K562 (cell line): ENCODE measurements around the gene TICRR. TPM values are rescaled to one million over a fixed set of nuclear protein-coding genes. Genes with fewer than 3 reads are reported as not detected.

Experiments
- ATAC-seq: fragments of 200-7000 bp; cut with Tn5 transposase; 3 replicates; pipeline ENCODE4 v1.9.1; 2020; ENCODE audit warnings: moderate library complexity
- BruUV-seq: library from RNA; stranded (reverse); fragments of 400-500 nt; replicated peaks from 2 replicates; lab custom pipeline; 2021; lab: Mats Ljungman, UMichigan
- CTCF ChIA-PET: fragments of 300-600 bp; formaldehyde crosslinking; extraction: SDS; loops from one replicate; lab custom pipeline; 2021; ENCODE audit warnings: low intra/inter-chr PET ratio; lab: Yijun Ruan, JAX
- POLR2A ChIA-PET: fragments of 300-600, 350-650 bp; sonication (Branson Sonifier 250); formaldehyde crosslinking; extraction: SDS; loops from one replicate; lab custom pipeline; 2021; ENCODE audit warnings: antibody characterized with exemption, inconsistent platforms; lab: Yijun Ruan, JAX
- DNase-seq, 4 experiments: peaks; one replicate each; pipeline versions ENCODE4 v3.0.0 to v3.0.0-alpha.2; 2011 to 2018; ENCODE audit warnings: low spot score in 3 of 4, mixed read lengths in 3 of 4; ENCODE audit errors: extremely low read depth in 1 of 4
- FAIRE-seq: peaks from 2 replicates; lab custom pipeline; 2011; peaks lifted over from hg19 to GRCh38; lab: Jason Lieb, UNC
- H2AFZ ChIP-seq: 2 replicates; pipeline ENCODE4 v1.6.0; 2011; ENCODE audit warnings: low read depth, low read length, control low read depth, inconsistent platforms
- H3K27ac ChIP-seq: fragments of 200-600 bp; 3 replicates; pipeline ENCODE4 v1.8.0; 2011; ENCODE audit warnings: low read depth, mild to moderate bottlenecking, control low read depth, inconsistent platforms, low read length, moderate library complexity, mixed read lengths; ENCODE audit errors: extremely low read depth
- H3K27me3 ChIP-seq, 2 experiments: fragments of 300-600 bp in 1 of 2; 2 replicates in 1 of 2; 3 replicates in 1 of 2; pipeline versions ENCODE4 v1.6.0 to v1.8.0; 2011; ENCODE audit warnings: inconsistent platforms in 2 of 2, low read length in 2 of 2, mild to moderate bottlenecking in 1 of 2, mixed read lengths in 1 of 2, moderate library complexity in 1 of 2; ENCODE audit not compliant: control insufficient read depth in 2 of 2, insufficient read depth in 2 of 2
- H3K36me3 ChIP-seq: fragments of 300-600 bp; 3 replicates; pipeline ENCODE4 v1.8.0; 2011; ENCODE audit warnings: mild to moderate bottlenecking, low read length, inconsistent platforms; ENCODE audit not compliant: control insufficient read depth, insufficient read depth
- H3K4me1 ChIP-seq, 2 experiments: fragments of 200-600 bp in 1 of 2; replicated peaks in 1 of 2; 2 replicates in 1 of 2; 3 replicates in 1 of 2; pipeline versions ENCODE4 v1.5.1 to v1.8.0; 2011; ENCODE audit warnings: inconsistent platforms in 2 of 2, low read length in 2 of 2, mild to moderate bottlenecking in 1 of 2, mixed read lengths in 1 of 2, moderate library complexity in 1 of 2; ENCODE audit not compliant: control insufficient read depth in 2 of 2, insufficient read depth in 2 of 2
- H3K4me2 ChIP-seq: 2 replicates; pipeline ENCODE4 v1.6.1; 2011; ENCODE audit warnings: low read length, control low read depth, inconsistent platforms, mixed read lengths; ENCODE audit not compliant: insufficient read depth
- H3K4me3 ChIP-seq: fragments of 200-600 bp; sonication (generic), shearing (Covaris generic); 2 replicates; pipeline ENCODE4 v1.5.1; 2016; ENCODE audit warnings: control low read depth, inconsistent platforms
- H3K79me2 ChIP-seq: fragments of 200-600 bp; 3 replicates; pipeline ENCODE4 v1.8.0; 2011; ENCODE audit warnings: low read length, inconsistent platforms; ENCODE audit not compliant: control insufficient read depth, insufficient read depth
- H3K9ac ChIP-seq, 2 experiments: 2 replicates each; pipeline versions ENCODE4 v1.6.0 to v1.6.1; 2011; ENCODE audit warnings: low read depth in 2 of 2, low read length in 2 of 2, control low read depth in 1 of 2, inconsistent platforms in 1 of 2, mild to moderate bottlenecking in 1 of 2, mixed read lengths in 1 of 2; ENCODE audit not compliant: insufficient read depth in 1 of 2
- H3K9me1 ChIP-seq: one replicate; pipeline ENCODE4 v1.6.0; 2011; ENCODE audit warnings: inconsistent platforms, mild to moderate bottlenecking, low read length, moderate library complexity; ENCODE audit not compliant: control insufficient read depth, insufficient read depth
- H3K9me3 ChIP-seq: replicated peaks from 2 replicates; pipeline ENCODE4 v1.5.1; 2011; ENCODE audit warnings: low read depth, low read length, inconsistent platforms; ENCODE audit not compliant: control insufficient read depth, insufficient read depth
- H4K20me1 ChIP-seq: replicated peaks from 2 replicates; pipeline ENCODE4 v1.6.1; 2011; ENCODE audit warnings: low read length, inconsistent platforms, mixed read lengths; ENCODE audit not compliant: control insufficient read depth, insufficient read depth
- CEBPB ChIP-seq: fragments of 450-650 bp; IDR thresholded peaks from 2 replicates; pipeline ENCODE4 v1.6.1; 2016; ENCODE audit warnings: missing genetic modification characterization, missing compliant biosample characterization
- EP300 ChIP-seq: IDR thresholded peaks from 2 replicates; pipeline ENCODE4 v1.6.1; 2012; ENCODE audit warnings: low read length, improper control_type of control experiment
- EP400 ChIP-seq: fragments of 450-650 bp; IDR thresholded peaks from 2 replicates; pipeline ENCODE4 v1.6.1; 2017; ENCODE audit warnings: antibody characterized with exemption, mild to moderate bottlenecking, moderate library complexity
- NR3C1 ChIP-seq: sonication (generic); formaldehyde crosslinking; IDR thresholded peaks from 2 replicates; pipeline ENCODE4 v1.8.1; 2022; ENCODE audit warnings: missing genetic modification reagents
- POLR2B ChIP-seq: fragments of 450-650 bp; IDR thresholded peaks from 2 replicates; pipeline ENCODE4 v1.6.1; 2018; ENCODE audit warnings: low read depth; ENCODE audit not compliant: partially characterized antibody
- POLR2H ChIP-seq: IDR thresholded peaks from 2 replicates; pipeline ENCODE4 v1.6.1; 2016; ENCODE audit warnings: missing genetic modification characterization, low read depth, mild to moderate bottlenecking, control low read depth, missing compliant biosample characterization, moderate library complexity
- RBM22 ChIP-seq: fragments of 200-400 bp; formaldehyde crosslinking; IDR thresholded peaks from 2 replicates; pipeline ENCODE4 v1.6.1; 2018; ENCODE audit warnings: low read length, low read depth; ENCODE audit not compliant: poor library complexity, severe bottlenecking
- SAFB2 ChIP-seq: fragments of 200-400 bp; formaldehyde crosslinking; IDR thresholded peaks from 2 replicates; pipeline ENCODE4 v1.6.1; 2018; ENCODE audit warnings: borderline replicate concordance, low read length, low read depth, moderate library complexity; ENCODE audit not compliant: severe bottlenecking
- SIRT6 ChIP-seq: IDR thresholded peaks from one replicate; pipeline ENCODE4 v1.6.1; 2012; ENCODE audit warnings: low read depth, mild to moderate bottlenecking, control low read depth, inconsistent platforms, low read length, moderate library complexity
- SRSF3 ChIP-seq: fragments of 200-400 bp; formaldehyde crosslinking; IDR thresholded peaks from 2 replicates; pipeline ENCODE4 v1.6.1; 2016; ENCODE audit warnings: mild to moderate bottlenecking, low read length, moderate library complexity; ENCODE audit not compliant: insufficient read depth
- TBP ChIP-seq: optimal IDR thresholded peaks from 2 replicates; pipeline ENCODE3; 2011; ENCODE audit warnings: low read depth, low read length, improper control_type of control experiment
- TCF7L2 ChIP-seq: fragments of 150-350 bp; IDR thresholded peaks from 2 replicates; pipeline ENCODE4 v1.6.1; 2016; ENCODE audit warnings: low read depth, mild to moderate bottlenecking, low read length, moderate library complexity
- U2AF2 ChIP-seq: fragments of 200-400 bp; formaldehyde crosslinking; optimal IDR thresholded peaks from 2 replicates; pipeline ENCODE3; 2017; ENCODE audit warnings: low read depth, mild to moderate bottlenecking, low read length
- ZNF143 ChIP-seq: sonication (generic); formaldehyde crosslinking; IDR thresholded peaks from 2 replicates; pipeline ENCODE4 v1.9.0; 2022; ENCODE audit warnings: mild to moderate bottlenecking, missing genetic modification reagents
- ZNF77 ChIP-seq: fragments of 250-450 bp; sonication (Bioruptor Pico); IDR thresholded peaks from 2 replicates; pipeline ENCODE4 v1.5.0; 2020
- WGBS: fragments of 100-300 bp; shearing (Covaris generic); methylation state at CpG from one replicate; pipeline ENCODE4 v1.1.6; 2016; ENCODE audit warnings: low coverage, mixed read lengths; ENCODE audit not compliant: insufficient coverage; ENCODE audit errors: missing lambda C conversion rate; 5-methylcytosine and 5-hydroxymethylcytosine counted together
- in situ Hi-C: fragments of 300-500 bp; cut with MboI; formaldehyde crosslinking; loops from 4 replicates; pipeline ENCODE4 v1.15.0; 2018; ENCODE audit warnings: inconsistent platforms, mixed read lengths
- intact Hi-C: fragments of 100-400 bp; cut with micrococcal nuclease; formaldehyde crosslinking; loops from 2 replicates; pipeline ENCODE4 v1.14.2; 2022
- polyA plus RNA-seq, 8 experiments: library from polyadenylated mRNA; depleted of rRNA in 4 of 8; stranded (reverse) in 5 of 8; unstranded in 3 of 8; fragments of >200 nt; fragmentation: Nextera tagmentation in 2 of 8; fragmentation: Illumina TruSeq in 1 of 8; extraction: Ambion mirVana in 2 of 8; extraction: Trizol in 1 of 8; gene quantifications; 2 replicates each; pipeline versions ENCODE4 v1.2.1 to v1.2.3, GENCODE V29; 2011 to 2014; ENCODE audit warnings: inconsistent platforms in 1 of 8, missing spikeins in 1 of 8
- total RNA-seq, 7 experiments: library from RNA; depleted of rRNA in 6 of 7; stranded (reverse); fragments of >200 nt in 6 of 7; fragmentation: Illumina TruSeq in 2 of 7; extraction: Trizol in 2 of 7; gene quantifications; 2 replicates each; pipeline versions ENCODE4 v1.2.1 to v1.2.3, GENCODE V29; 2011 to 2021; ENCODE audit warnings: low replicate concordance in 1 of 7
- TF ChIP-seq, protein P1 (sequence below): conservative IDR thresholded peaks from 2 replicates; pipeline ENCODE4 v1.6.1; 2011; ENCODE audit warnings: low read depth, mild to moderate bottlenecking, low read length; ENCODE audit not compliant: control insufficient read depth

Gene TICRR
- total and polyA plus RNA-seq, 9 of the 15 experiments (the other 6 are each of a cell fraction or from before 2014, with no cell fraction given) = 0.84 to 22.9 (median 13.7) TPM

- H3K27me3 ChIP-seq = peaks cover 14 to 69% of the 10 kb centered on the region in 2 experiments
- FAIRE-seq (no peak), DNase-seq (no peak), ATAC-seq (no peak)
- H3K4me2 ChIP-seq = no peak overlapping the region
- no peaks in the 10 kb centered on the region for H3K36me3 ChIP-seq
- H3K9me1 ChIP-seq = no peaks in the 10 kb centered on the region
- H3K9me3 ChIP-seq = no peaks in the 10 kb centered on the region
- no peak for TF ChIP-seq EP400
- in situ Hi-C loops (no loop called here), intact Hi-C loops (no loop called here)
- H3K4me3 ChIP-seq = no peak overlapping the region
- H3K4me1 ChIP-seq = peaks cover 0 to 18% of the 10 kb centered on the region in 2 experiments; a peak in 3 of 5 replicates
- H4K20me1 ChIP-seq = peaks cover 2% of the 10 kb centered on the region; the same call in 1 of the 2 replicates
- ChIA-PET POLR2A (interaction anchor here (0.6 kb wide), 1 partner anchor 70 kb away, joined by 3 read pairs; no protein-coding TSS in a partner anchor), CTCF (interaction anchor here (0.6 kb wide), 1 partner anchor 213 kb away, joined by 4 read pairs; no protein-coding TSS in a partner anchor)
- no peak overlapping the region for H3K27ac ChIP-seq
- peak overlapping the region in 1 of 2 experiments; percentile 55; a peak in 1 of 4 replicates for H3K9ac ChIP-seq
- WGBS = 4% methylated on average over 5 of the region's 12 CpGs
- H2AFZ ChIP-seq = no peak overlapping the region
- H3K79me2 ChIP-seq = no peaks in the 10 kb centered on the region
- no TSS peak for BruUV-seq
These were observed 95.8 kb downstream of the TICRR start for GRCh38 chr15:89670971-89671560.

DNA sequence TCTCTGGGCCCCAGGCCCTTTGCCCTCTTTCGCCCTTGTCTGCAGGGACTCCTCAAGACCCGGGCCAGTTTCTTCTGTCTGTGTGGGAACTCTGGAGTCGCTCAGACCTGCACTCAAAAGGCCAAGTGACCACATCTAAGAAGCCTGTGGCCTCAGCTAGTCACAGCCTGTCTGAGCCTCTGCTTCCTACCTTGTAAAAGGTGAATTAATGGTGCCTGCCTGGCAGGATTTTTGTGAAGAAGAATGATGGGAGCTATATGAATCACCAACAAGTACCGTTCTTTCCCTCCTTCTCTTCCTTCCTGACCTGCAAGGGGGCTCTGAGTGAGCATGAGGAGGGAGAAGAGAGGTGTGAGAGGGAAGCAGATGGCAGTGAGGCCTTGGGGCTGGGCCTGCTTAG lies 96.4 kb downstream of the TICRR start:
- intact Hi-C loops (no loop called here), in situ Hi-C loops (no loop called here)
- H3K9ac ChIP-seq = no peak overlapping the region
- H3K9me3 ChIP-seq = no peaks in the 10 kb centered on the region
- ChIA-PET CTCF (no interaction called here), POLR2A (interaction anchor here (0.6 kb wide), 1 partner anchor 70 kb away, joined by 3 read pairs; no protein-coding TSS in a partner anchor)
- no peak overlapping the region for H2AFZ ChIP-seq
- no peaks in the 10 kb centered on the region for H3K79me2 ChIP-seq
- ATAC-seq (no peak), DNase-seq (no peak), FAIRE-seq (no peak)
- no peaks in the 10 kb centered on the region for H3K36me3 ChIP-seq
- peaks cover 2% of the 10 kb centered on the region; the same call in 1 of the 2 replicates for H4K20me1 ChIP-seq
- H3K9me1 ChIP-seq = no peaks in the 10 kb centered on the region
- H3K27me3 ChIP-seq = peaks cover 16 to 64% of the 10 kb centered on the region in 2 experiments
- H3K4me2 ChIP-seq = no peak overlapping the region
- no peak overlapping the region for H3K4me3 ChIP-seq
- no peak overlapping the region for H3K27ac ChIP-seq
- BruUV-seq = no TSS peak
- peaks cover 0 to 18% of the 10 kb centered on the region in 2 experiments; a peak in 3 of 5 replicates for H3K4me1 ChIP-seq
- 2% methylated on average over 4 of the region's 4 CpGs for WGBS
- no peak for TF ChIP-seq ZNF77 (CRISPR knock-in tag)
- TF ChIP-seq NR3C1 = no peak
- no peak for TF ChIP-seq SIRT6
- TF ChIP-seq RBM22 = no peak
- no peak for TF ChIP-seq POLR2H (tag)
- TF ChIP-seq TBP = no peak
- no peak for TF ChIP-seq TCF7L2
- no peak for TF ChIP-seq ZNF143 (CRISPR knock-in tag)
- TF ChIP-seq U2AF2 = no peak
- no peak for TF ChIP-seq SRSF3
- TF ChIP-seq, protein P1, sequence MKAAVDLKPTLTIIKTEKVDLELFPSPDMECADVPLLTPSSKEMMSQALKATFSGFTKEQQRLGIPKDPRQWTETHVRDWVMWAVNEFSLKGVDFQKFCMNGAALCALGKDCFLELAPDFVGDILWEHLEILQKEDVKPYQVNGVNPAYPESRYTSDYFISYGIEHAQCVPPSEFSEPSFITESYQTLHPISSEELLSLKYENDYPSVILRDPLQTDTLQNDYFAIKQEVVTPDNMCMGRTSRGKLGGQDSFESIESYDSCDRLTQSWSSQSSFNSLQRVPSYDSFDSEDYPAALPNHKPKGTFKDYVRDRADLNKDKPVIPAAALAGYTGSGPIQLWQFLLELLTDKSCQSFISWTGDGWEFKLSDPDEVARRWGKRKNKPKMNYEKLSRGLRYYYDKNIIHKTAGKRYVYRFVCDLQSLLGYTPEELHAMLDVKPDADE = no peak
- no peak for TF ChIP-seq CEBPB
- TF ChIP-seq POLR2B = no peak
- no peak for TF ChIP-seq EP300
- TF ChIP-seq SAFB2 = no peak
